B cell (primary cell): Measurements from ENCODE around the gene COPA.

Experiments
- CTCF ChIP-seq: fragments of 200-600 bp; IDR thresholded peaks from one replicate; pipeline ENCODE4 v1.8.0; 2022; ENCODE audit warnings: antibody characterized with exemption, mild to moderate bottlenecking
- EZH2 ChIP-seq: IDR thresholded peaks from 2 replicates; pipeline ENCODE4 v1.6.1; 2012; ENCODE audit warnings: borderline replicate concordance, low read depth, mild to moderate bottlenecking, moderate library complexity, low read length; ENCODE audit not compliant: insufficient read depth, poor library complexity, severe bottlenecking

- no peak for TF ChIP-seq EZH2
- no peak for TF ChIP-seq CTCF
These were observed 84.8 kb downstream of the COPA start for GRCh38 chr1:160258177-160258798.
